T-helper 2 cell treated with Interferon-gamma antibody and Interleukin-4, amounts not matched to agents 100 ng/mL and 5 ng/mL, for 36 hours (primary cell): Measurements from ENCODE around the gene PRICKLE2. TPM values are rescaled to one million over a fixed set of nuclear protein-coding genes. Genes with fewer than 3 reads are reported as not detected.

Experiments used
- intact Hi-C: fragments of 100-400 bp; cut with micrococcal nuclease; formaldehyde crosslinking; loops from one replicate; pipeline ENCODE4 v1.15.1; 2023
- total RNA-seq: library from RNA; stranded (reverse); gene quantifications from 2 replicates; pipeline ENCODE4 v1.2.3, GENCODE V29; 2022

PRICKLE2 gene
- total RNA-seq, 1 donor from 2014 or later = not detected

DNA sequence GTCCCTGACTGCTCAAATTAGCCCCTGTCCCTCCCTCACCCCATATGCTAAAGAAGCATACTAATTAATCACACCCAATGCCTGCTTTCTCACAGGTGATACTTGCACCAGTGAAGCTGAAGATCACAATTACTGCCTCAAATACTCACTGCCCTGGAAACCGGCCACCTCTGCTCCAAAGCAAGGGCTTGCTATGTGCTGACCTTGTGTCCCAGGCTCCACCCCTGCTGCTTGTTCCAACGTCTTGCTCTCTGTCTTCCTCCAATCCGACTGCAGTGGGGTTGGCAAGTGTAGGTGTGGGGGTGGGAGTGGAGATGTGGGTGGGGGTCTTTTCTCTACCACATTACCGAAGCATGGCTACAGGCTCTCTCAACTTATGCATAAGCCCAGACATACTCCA lies 146.3 kb downstream of the PRICKLE2 start:
- intact Hi-C loops = no loop called here

DNA sequence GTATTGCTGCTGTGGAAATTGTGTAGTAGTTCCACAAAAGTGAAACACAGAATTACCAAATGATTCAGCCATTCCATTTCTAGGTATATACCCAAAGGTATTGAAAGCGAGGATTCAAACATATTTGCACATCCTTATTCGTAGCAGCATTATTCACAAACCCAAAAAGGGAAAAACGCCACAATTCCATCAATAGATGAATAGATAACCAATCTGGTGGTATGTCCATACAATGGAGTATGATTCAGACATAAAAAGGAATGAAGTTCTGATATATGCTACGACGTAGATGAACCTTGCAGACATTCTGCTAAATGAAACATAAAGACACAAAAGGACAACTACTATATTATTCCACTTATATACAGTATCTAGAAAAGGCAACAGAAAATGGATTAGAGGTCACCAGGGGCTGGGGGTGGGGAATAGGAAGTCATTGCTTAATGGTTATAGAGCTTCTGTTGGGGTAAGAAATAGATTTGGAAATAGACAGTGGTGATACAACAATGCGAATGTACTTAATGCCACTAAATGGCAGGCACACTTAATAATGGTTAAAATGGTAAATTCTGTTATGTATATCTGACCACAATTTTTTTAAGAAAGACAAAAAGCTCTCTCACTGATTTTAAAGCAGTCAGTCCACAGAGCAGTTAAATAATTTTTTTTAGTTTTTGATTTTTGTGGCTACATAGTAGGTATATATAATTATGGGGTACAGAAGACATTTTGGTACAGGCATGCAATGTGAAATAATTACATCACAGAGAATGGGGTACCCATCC lies 150.2 kb downstream of the PRICKLE2 start:
- intact Hi-C loops = no loop called here

DNA sequence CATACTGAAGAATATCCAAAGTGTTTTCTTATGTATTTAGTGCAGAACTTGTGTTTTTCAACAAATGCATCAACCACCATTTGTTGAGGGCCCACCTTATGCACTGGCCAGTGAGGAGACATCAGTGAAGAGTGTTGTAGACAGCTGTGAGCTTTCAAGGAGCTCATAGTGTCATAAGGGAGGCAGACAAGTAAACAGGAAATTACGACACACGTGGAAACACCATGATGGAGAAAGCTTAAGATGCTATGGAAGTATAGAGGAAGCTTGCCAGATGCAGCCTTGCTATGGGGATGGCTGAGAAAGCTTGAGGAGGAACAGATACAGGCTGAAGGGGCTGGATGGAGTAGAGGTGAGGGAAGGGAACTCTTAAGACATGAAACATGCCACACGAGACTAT lies 151.2 kb downstream of the PRICKLE2 start:
- intact Hi-C loops = no loop called here

DNA sequence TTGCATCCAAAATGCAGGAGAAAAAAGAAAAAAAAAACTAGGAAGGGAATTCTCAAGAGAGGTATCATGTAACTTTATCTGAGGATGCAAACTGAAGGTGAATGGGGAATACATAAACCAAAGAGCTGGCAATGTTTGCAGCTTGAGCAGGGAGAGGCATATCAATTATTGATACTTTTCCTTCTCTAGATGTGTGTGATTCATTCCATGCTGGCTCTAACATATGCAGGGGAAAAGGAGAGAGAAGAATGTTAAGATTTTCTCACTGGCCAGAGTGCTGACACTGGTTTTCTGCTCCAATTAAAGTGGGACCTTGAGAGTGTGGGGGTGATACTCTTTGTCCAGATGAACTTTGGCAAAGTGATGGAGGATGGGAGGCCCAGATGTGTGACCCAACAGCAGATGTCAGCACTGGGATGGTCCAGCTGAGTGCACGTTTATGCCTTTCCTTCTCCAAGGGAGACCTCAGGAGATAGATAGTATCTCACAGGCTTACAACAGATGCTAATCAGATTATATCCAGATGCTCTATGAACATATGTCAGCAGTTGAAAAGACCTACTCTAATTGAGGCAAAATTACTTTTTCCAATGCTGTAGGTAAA lies 152.0 kb downstream of the PRICKLE2 start:
- intact Hi-C loops = no loop called here

DNA sequence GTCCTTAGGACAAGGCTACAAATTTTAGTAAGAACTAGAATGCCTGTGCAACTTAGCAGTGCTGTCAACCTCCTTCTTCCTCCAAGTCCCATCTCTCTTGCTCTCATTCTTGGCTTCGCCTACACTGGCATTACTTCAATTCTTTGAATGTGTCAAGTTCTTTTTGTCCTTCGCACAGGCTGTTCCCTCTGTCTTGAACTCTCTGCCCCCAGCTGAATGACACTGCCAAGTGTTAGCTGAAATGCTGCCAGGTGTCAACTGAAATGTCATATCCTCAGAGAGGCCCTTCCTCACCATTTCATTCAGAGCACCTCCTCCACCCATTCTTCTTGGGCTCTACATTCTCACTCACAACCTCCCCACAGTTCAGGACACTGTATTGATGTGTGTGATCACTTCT lies 153.1 kb downstream of the PRICKLE2 start:
- intact Hi-C loops = no loop called here

DNA sequence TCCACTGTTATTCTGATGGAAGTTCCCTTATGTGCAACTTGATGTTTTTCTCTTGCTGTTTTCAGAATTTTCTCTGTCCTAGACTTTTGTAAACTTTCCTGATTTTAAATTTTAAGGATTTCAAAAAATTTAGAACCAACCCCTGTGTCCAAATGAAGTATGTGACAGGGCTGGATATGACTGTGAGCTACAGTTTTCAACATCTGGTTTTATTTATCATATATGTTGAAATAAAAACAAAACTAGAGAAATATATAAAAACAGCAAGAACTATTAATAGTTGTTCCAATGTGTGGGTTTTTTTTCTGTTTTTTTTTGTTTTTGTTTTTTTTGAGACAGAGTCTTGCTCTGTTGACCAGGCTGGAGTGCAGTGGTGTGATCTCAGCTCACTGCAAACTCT lies 154.6 kb downstream of the PRICKLE2 start:
- intact Hi-C loops = no loop called here

DNA sequence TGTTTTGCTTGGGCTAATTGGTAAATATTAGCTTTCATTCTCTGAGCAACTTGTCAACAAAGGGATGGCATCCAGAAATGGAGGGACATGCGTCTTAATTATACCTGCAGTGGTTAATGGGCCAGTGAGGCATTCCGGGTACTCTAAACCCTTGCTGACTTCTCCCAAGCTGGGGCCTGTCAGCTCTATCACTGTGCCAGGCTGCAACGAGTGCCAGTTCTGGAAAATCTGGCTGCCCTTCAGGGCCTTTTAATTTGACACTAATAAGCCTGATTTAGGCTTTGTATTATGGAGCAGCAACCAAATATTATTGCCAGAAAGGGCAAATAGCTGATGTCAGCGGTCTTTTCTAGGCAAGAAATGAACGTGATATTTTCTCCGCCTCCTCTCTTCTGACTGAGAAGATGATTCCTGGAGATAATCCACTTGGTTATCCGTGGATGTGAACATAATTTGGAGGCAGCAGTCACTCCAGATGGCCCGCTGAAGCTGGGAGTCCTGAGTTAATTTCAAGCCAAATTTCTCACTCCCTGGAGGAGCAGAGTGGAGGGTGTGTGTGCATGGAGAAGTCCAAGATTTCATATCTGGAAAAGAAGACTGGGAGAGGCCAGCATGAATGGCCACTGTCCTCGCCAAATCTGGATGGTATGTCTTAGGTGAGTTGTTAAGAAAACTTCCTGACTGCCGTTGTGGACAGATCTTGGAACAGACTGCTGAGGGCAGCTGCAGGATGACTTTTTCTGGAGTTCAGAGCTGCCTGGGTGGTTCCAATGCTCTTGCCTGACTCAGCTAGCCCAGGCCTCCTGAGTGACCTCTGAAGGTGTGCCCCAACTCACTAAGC lies 157.5 kb downstream of the PRICKLE2 start:
- intact Hi-C loops = no loop called here

DNA sequence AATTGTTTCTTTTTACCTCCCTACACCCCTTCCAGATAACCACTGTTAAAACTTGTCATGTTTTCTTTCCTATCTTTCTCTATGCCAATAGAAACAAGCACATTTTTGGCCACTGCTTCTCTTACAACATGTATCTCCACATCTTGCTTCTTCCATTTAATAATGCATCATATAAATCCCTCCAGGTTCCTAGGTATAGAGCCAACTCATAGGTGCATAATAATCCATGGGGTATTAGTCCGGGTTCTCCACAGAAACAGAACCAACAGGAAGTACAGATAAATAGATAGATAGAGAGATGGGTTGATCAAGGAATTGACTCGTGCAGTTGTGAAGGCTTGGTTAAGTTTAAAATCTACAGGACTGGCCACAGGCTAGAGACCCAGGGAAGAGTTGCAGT lies 160.5 kb downstream of the PRICKLE2 start:
- intact Hi-C loops = no loop called here

DNA sequence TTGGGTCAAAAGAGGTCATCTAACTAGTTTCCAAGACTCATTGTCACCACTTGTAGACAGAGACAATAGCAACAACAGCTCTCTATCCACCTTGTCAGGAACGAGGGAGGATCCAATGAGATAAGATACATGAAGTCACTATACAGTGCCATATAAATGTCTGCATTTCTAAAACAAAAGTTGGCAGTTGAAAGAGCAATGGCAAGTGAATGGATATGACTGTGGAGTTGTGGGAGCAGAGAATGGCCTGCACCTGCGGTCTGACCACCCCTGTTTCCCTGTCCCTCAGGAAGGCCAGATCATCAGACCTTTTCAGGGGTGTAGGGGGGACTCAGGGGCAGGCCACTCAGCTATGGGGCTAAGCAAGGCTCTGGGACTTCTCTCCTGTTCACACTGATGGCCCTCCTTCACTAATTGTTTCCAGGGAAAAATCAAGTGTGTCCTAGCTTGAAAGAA lies 161.3 kb downstream of the PRICKLE2 start:
- intact Hi-C loops = no loop called here

DNA sequence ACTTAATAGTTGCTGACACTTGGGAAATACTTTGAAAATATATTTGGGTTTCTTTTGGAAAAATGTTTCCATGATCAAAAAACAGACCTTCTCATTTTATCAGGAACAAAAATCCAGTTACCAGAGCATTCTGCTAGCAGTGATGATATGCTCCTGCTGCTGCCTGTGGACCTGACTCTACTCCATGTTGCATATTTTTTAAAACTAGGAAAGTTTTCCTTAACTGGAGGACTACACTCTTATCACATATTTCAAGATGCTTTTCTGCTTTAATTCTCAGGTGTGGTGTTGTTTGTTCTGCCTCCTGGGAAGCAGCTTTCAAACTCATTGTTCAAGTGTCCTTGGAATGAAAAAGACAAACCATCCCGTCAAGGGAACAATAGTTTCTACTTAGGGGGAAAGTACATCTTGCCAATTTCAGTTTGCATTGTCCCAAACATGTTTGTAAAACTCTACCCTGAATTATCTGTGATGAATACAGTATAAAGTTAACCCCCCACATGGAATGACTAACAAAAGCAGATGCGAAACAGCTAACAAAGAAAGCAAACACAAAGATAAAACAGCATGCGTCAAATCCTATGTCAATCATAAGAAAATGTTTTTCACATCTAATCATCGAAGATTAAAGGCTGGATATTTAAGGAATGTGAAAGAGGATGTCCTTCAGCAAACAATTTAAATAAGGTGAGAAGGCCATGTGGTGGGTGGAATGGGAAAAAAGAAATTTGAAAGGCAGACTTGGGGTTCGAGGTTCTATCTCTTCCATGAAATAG lies 161.9 kb downstream of the PRICKLE2 start:
- intact Hi-C loops = no loop called here

DNA sequence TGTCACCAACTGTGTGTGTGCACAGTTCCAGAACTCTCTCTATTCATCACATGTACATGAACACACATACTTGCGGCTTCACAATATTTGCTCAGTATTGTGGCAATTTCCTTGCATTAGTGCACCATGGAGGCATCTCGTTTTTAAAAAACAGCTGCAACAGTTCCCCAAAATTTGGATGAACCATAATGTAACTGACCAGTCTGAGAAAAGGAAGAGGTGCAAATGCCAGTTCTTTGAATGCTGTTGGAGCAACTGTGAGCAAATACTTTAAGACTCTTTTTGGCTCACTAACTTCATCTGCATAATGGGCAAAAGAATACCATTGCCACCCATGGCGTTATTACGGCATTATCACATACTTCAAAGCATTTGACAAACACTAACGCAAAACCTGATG lies 163.6 kb downstream of the PRICKLE2 start:
- intact Hi-C loops = no loop called here

DNA sequence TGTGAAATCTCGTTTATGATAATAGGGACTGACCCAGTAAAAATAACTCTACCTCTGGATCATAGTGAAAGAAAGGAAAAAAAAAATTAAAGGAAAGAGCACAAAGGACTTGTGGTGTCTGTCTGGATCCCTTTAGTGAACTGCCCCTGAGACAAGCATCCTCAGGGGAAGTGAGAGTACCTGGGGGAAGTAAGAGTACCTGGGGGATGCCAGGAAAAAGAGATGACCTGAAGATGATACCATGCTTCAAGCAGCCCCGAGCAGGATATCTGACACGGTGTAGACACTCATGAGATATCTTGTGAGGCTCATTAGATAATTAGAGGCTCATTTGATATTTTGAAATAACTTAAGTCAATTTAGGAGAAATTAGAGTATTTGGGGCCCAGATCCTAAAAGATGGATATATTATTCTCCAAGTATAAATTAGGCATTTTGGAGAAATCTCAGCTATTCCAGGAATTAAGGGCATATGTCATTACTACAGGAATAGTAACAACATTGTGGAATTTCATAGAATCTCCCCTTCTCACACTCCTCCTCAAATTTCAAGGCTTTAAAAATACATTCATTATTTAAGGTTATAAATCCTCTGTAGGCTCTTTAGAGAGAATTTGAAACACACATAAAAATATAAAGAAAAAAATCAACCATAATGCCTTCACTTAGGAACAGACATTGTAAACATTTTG lies 165.6 kb downstream of the PRICKLE2 start:
- intact Hi-C loops = no loop called here

DNA sequence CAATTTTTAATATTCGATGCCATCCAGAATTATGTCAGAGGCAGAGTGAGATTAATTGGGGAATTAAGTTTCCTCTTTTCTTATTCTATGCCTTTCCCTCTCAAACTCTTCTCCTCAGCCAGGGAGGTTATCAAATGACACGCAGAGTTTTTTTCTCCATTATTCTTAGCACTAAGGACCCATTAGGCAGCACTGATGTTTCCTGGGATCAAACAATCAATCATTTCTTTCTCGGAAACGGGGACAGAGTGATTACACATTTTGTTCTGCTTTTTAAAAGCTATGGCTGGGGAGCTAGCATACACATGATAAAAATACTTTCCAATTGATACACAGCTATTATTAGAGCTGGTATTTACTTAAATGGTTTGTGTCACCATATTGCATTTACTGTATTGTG lies 166.7 kb downstream of the PRICKLE2 start:
- intact Hi-C loops = no loop called here

GRCh38 chr3:64057231-64057630 lies 168.0 kb downstream of the PRICKLE2 start:
- intact Hi-C loops = no loop called here

DNA sequence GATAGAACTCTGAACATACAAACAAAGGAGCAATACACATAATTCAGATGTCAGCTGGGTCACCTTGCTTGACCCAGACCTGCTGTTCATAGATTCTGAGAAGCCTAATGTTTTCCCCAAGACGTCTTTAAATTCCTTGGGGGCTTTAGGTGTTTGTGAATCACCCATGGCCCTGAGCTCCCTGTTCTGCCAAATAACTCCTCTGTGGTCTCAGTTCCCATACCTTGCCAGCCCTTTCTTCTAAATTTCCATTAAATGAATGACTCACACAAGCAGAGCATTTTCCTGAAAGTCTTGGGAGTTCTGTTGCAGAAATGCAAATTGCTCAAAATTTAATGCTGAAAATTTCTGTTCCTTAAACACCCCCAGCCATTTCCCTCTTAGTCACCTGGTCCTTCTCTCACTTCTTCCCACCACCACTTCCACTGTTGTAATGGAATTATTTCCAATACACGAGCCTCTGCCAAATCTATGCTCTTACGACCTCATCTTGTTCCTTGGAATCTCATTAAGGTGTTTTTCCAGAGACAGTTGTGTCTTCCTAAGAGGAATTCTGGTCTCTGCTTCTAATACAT lies 168.6 kb downstream of the PRICKLE2 start:
- intact Hi-C loops = no loop called here

DNA sequence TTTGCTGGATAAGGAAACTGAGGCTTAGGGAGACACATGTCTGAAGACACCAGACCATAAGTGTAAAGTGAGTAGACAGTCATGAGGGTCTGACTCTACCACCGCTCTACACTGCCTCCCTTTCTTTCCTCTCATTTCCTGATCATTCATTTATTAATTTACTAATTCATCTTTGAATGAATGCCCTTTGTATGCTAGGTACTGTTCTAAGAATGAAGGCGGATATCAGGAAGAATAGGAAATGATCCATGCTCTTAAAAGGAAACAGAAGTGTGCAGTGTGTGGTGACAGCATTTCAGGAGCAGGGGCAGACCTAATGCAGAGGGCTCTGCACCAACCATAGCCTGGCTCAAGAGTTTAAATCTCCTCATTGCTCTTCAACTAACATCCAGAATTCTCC lies 170.2 kb downstream of the PRICKLE2 start:
- intact Hi-C loops = no loop called here

DNA sequence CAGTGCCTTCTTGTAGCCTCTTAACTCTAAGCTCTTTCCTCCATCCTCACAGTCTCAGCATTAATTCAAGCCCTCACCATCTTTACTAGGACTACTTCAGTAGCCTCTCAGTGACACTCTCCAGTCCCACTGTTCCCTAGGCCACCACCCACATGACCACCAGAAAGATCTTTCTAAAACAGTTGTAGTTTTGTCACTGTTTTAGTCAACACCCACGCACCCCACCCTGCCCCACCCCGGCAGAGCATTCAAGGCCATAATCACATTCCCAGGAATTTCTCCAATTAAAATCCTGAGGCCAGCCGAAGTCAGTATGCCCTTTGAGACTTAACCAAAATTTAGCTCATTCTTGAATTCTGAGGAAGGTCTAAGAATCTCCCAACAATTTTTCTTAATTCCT lies 170.8 kb downstream of the PRICKLE2 start:
- intact Hi-C loops = no loop called here

DNA sequence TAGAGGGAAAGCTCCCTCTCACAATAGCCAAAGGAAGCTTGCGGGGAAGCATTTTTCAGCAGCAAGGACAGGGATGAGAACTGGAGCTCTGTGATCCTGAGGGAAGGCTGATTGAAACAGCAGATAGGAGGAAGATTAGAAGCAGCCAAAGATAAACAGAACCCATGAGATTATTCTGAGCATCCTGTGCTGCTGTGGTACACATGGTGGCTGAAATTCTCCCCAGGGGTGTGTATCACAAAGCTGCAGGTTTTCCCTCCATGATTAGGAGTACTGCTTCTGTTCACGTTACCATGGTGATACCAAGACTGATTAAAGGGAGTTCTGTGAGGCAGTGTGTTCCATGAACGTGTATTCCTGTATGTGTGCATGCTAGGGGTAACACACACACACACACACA lies 171.7 kb downstream of the PRICKLE2 start:
- intact Hi-C loops = no loop called here

GRCh38 chr3:64053117-64053516 lies 172.1 kb downstream of the PRICKLE2 start:
- intact Hi-C loops = no loop called here

- intact Hi-C loops = no loop called here
Observed at GRCh38 chr3:64049832-64050231, 175.4 kb downstream of the PRICKLE2 start.
